ENCODE data around the gene ATP1A3. TPM values are rescaled to one million over a fixed set of nuclear protein-coding genes. Genes with fewer than 3 reads are reported as not detected.

The ATP1A3 gene
- total RNA-seq, 2 experiments from 2014 or later: 3.2 to 4.6 TPM

GRCh38 chr19:41921577-41922576 lies 72.2 kb downstream of the ATP1A3 start:
- intact Hi-C loops (cut with DNase I, micrococcal nuclease): no loop called here
- H3K4me3 Mint-ChIP-seq: no peak overlapping the region
- TF ChIP-seq CTCF (IDR thresholded peaks at IDR 0.05): no peak
- no peaks in the 10 kb centered on the region for H3K36me3 Mint-ChIP-seq (ENCODE audit: low read depth)
- Histone ChIP-seq H3K36me3 (ENCODE audit: insufficient read depth, low read length) (no peaks in the 10 kb centered on the region), H3K9me3 (ENCODE audit: control insufficient read depth in 1 of 2, insufficient read depth in 1 of 2, low read length in 2 of 2) (no peaks in the 10 kb centered on the region), H3K27me3 (ENCODE audit: control insufficient read depth in 1 of 2, insufficient read depth in 2 of 2, low read length in 2 of 2) (peaks cover 9 to 13% of the 10 kb centered on the region in 2 experiments), H3K4me3 (ENCODE audit: low read length) (no peak overlapping the region), H3K27ac (ENCODE audit: low read depth in 1 of 2, low read length in 2 of 2) (no peak overlapping the region), H3K4me1 (ENCODE audit: insufficient read depth, low read length) (peaks cover 18% of the 10 kb centered on the region)
- no peak overlapping the region for H3K27ac Mint-ChIP-seq
- ChIA-PET CTCF (interaction anchor here (1.7 kb wide), 1 partner anchor 49 kb away, joined by 3 read pairs; no protein-coding TSS in a partner anchor), POLR2A (interaction anchor here (0.7 to 2.2 kb wide), 3 partner anchors 10 to 62 kb away, joined by 3 to 13 read pairs (median 3); no protein-coding TSS in a partner anchor)
- no peaks in the 10 kb centered on the region for H3K9me3 Mint-ChIP-seq
- peaks cover 10% of the 10 kb centered on the region for H3K27me3 Mint-ChIP-seq
- DNase-seq (no peak), ATAC-seq (ENCODE audit: poor library complexity) (peak; percentile 48)
- H3K4me1 Mint-ChIP-seq (ENCODE audit: low read depth): peaks cover 12% of the 10 kb centered on the region

GRCh38 chr19:41920882-41921576 lies 73.0 kb downstream of the ATP1A3 start:
- intact Hi-C loops (cut with DNase I, micrococcal nuclease): no loop called here
- H3K9me3 Mint-ChIP-seq: no peaks in the 10 kb centered on the region
- peaks cover 10% of the 10 kb centered on the region for H3K27me3 Mint-ChIP-seq
- ATAC-seq (ENCODE audit: poor library complexity): peak; percentile 33
- H3K4me3 Mint-ChIP-seq: peak overlapping the region; percentile 21
- ChIA-PET POLR2A (interaction anchor here (2.2 kb wide), 1 partner anchor 34 kb away, joined by 13 read pairs; no protein-coding TSS in a partner anchor), CTCF (interaction anchor here (1.7 kb wide), 1 partner anchor 48 kb away, joined by 3 read pairs; no protein-coding TSS in a partner anchor)
- no peak for TF ChIP-seq CTCF (IDR thresholded peaks at IDR 0.05)
- H3K4me1 ChIP-seq (ENCODE audit: insufficient read depth, low read length): peaks cover 26% of the 10 kb centered on the region
- H3K27ac Mint-ChIP-seq: no peak overlapping the region
- H3K36me3 Mint-ChIP-seq (ENCODE audit: low read depth): no peaks in the 10 kb centered on the region
- H3K4me3 ChIP-seq (ENCODE audit: low read length): no peak overlapping the region
- no peaks in the 10 kb centered on the region for H3K36me3 ChIP-seq (ENCODE audit: insufficient read depth, low read length)
- H3K4me1 Mint-ChIP-seq (ENCODE audit: low read depth): peaks cover 12% of the 10 kb centered on the region
- no peak for DNase-seq
- H3K27ac ChIP-seq (ENCODE audit: low read depth in 1 of 2, low read length in 2 of 2): no peak overlapping the region
- no peaks in the 10 kb centered on the region for H3K9me3 ChIP-seq (ENCODE audit: control insufficient read depth in 1 of 2, insufficient read depth in 1 of 2, low read length in 2 of 2)
- peaks cover 17 to 21% of the 10 kb centered on the region in 2 experiments for H3K27me3 ChIP-seq (ENCODE audit: control insufficient read depth in 1 of 2, insufficient read depth in 2 of 2, low read length in 2 of 2)

- ChIA-PET CTCF (interaction anchor here (0.9 to 1.7 kb wide), 4 partner anchors 39 to 61 kb away, joined by 3 to 4 read pairs (median 4); partner anchors contain the start of gene RABAC1), POLR2A (interaction anchor here (2.2 kb wide), 1 partner anchor 33 kb away, joined by 13 read pairs; no protein-coding TSS in a partner anchor)
- peaks cover 10% of the 10 kb centered on the region for H3K27me3 Mint-ChIP-seq
- no peaks in the 10 kb centered on the region for H3K9me3 Mint-ChIP-seq
- H3K4me1 ChIP-seq (ENCODE audit: insufficient read depth, low read length): peaks cover 35% of the 10 kb centered on the region
- no peak overlapping the region for H3K27ac Mint-ChIP-seq
- no peaks in the 10 kb centered on the region for H3K36me3 ChIP-seq (ENCODE audit: insufficient read depth, low read length)
- no peak overlapping the region for H3K4me3 Mint-ChIP-seq
- H3K4me3 ChIP-seq (ENCODE audit: low read length): no peak overlapping the region
- peaks cover 12% of the 10 kb centered on the region for H3K4me1 Mint-ChIP-seq (ENCODE audit: low read depth)
- no peak overlapping the region for H3K27ac ChIP-seq (ENCODE audit: low read depth in 1 of 2, low read length in 2 of 2)
- ATAC-seq (ENCODE audit: poor library complexity): no peak
- intact Hi-C loops (cut with DNase I, micrococcal nuclease): no loop called here
- no peaks in the 10 kb centered on the region for H3K9me3 ChIP-seq (ENCODE audit: control insufficient read depth in 1 of 2, insufficient read depth in 1 of 2, low read length in 2 of 2)
- no peak for TF ChIP-seq CTCF (IDR thresholded peaks at IDR 0.05)
- peaks cover 26 to 30% of the 10 kb centered on the region in 2 experiments for H3K27me3 ChIP-seq (ENCODE audit: control insufficient read depth in 1 of 2, insufficient read depth in 2 of 2, low read length in 2 of 2)
- no peaks in the 10 kb centered on the region for H3K36me3 Mint-ChIP-seq (ENCODE audit: low read depth)
- no peak for DNase-seq
These were observed 73.9 kb downstream of the ATP1A3 start for GRCh38 chr19:41919948-41920712.

Data from CD4-positive, alpha-beta T cell (primary cell).